LHCN-M2 (cell line): ENCODE measurements around the gene SLC41A1. TPM values are rescaled to one million over a fixed set of nuclear protein-coding genes. Genes with fewer than 3 reads are reported as not detected.
A peak's percentile ranks its signal among the peaks of the same experiment; 100 is the strongest.
"Not testable (repeated sequence)": the region's sequence is repeated elsewhere in the genome, so short reads cannot be mapped to it uniquely, and the experiment has no call there.

Experiments used
- DNase-seq: peaks from one replicate; pipeline ENCODE4 v3.0.0-alpha.2; 2012; ENCODE audit warnings: low read depth
- polyA plus RNA-seq: library from polyadenylated mRNA; unstranded; fragments of >200 nt; gene quantifications from one replicate; pipeline ENCODE4 v1.2.1, GENCODE V29; 2012; ENCODE audit warnings: missing spikeins
- total RNA-seq: library from RNA; depleted of rRNA; stranded (reverse); fragments of >200 nt; gene quantifications from 2 replicates; pipeline ENCODE4 v1.2.3, GENCODE V29; 2014; rRNA removed

SLC41A1 gene
- total RNA-seq, result 21.5 and 24.7 TPM in 2 replicates
- polyA plus RNA-seq, result 19.6 TPM

DNA sequence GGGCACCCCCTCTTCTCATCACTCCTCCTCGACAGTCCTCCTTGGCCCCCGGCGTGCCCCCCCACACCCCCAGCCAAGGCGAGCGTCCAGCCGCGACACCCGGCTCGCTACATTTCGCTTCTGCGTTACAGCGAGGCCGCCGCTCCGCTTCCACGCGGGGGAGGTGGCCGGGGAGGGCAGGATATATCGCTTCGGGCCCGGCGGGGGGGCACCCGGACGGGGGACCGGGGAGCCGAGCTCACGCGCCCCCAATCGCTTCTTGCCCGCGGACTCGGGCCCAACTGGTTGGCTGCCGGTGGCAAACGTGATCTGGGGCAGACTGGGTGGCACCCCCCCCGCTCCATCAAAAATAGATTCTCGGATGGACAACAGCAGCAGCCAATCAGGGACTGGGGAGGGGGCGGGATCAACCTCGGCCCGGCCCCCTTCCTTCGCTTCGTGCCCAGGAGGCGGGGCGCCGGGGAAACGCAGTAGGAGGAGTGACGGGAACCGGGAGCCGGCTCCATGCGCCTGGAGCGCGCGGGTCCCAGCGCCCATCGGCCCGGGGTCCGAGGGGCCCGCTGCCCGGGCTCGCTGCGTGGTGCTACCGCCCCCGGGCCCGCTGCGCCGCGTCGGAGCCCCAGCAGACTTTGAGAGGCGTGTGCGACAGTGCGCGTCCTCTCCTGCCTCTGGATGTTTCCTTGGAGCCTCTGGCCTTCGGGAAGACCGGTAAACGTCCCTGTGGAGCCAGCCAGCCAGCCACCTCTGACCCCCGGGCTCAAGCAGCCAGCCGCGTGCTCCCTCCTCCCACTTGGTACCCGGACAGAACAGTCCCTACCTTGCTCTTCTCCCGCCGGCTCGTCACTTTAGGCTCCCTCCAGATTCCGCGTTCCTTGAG is at the start of gene SLC41A1:
Gene SLC41A1 (minus strand): TSS at position 321 of the 877 bp plus-strand sequence. CDS start 2,757 bp downstream, outside the sequence.
- DNase-seq, result peak; percentile 90

DNA sequence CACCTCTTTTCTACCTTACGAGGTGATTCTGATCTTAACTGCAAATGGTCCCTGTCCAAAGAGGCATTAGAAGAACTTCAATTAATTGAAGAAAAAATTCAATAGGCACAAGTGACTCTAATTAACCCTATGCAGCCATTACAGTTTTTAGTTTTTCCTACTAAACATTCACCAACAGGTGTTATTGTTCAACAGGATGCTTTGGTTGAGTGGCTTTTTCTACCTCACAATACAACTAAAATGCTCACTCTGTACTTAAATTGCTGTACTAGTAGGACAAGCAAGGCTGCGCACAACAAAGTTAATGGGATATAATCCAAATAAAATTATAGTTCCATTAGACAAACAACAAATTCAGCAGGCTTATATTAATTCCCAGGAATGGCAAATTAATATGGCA is 48.5 kb upstream of the SLC41A1 start:
- no peak for DNase-seq

DNA sequence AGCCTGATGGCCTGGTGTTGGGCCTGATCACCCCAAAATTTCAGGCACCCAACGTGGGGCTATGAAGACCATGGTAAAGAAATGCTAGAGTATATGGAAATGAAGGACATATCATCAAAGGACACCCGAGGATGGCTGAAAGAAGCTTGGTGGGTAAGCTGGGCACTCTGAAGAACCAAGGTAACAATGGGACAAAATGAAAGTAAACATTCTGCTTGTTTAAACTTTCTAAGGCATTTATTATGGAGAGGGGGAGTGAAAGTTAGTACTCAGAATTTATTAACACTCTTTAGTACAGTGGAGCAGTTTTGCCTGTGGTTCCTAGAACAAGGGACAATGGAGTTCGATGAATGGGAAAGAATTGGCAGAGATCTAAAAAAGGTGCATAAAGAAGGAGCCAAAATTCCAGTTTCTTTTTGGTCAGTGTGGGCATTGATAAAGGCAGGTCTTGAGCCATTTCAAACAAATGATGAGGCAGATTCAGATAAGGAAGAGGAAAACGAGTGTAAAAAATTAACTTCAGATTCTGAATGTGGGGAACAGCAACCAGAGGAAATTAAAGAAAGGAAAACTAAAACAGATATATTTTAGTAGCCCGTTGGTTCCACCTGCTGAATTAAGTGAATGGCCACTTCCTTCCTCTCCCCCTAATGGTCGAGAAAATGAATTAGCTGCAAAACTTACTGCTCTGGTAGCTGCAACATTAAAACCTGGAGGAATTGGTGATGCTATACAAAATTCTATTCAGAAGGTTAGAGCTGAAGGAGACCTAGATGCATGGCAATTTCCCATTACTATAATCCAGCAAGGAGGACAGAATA is 45.4 kb upstream of the SLC41A1 start:
- no peak for DNase-seq

DNA sequence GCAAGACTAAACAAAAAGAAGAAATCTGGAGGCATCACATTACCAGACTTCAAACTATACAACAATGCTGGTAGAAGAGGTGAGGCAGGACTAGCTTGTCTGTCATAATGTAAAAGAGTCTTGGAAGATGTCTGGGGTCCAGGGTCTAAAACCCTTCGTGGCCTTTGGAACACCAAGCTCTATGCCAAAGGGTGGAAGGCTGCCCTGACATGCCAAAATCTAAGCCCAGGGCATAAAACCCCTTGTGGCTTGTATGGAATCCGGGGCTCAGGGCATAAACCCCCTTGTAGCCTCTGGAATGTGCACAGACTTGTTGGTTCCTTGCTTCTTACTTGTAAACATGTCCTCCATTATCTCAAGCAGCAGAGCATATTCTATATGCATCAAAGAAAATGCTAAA is 44.5 kb upstream of the SLC41A1 start:
- not testable (repeated sequence) for DNase-seq

DNA sequence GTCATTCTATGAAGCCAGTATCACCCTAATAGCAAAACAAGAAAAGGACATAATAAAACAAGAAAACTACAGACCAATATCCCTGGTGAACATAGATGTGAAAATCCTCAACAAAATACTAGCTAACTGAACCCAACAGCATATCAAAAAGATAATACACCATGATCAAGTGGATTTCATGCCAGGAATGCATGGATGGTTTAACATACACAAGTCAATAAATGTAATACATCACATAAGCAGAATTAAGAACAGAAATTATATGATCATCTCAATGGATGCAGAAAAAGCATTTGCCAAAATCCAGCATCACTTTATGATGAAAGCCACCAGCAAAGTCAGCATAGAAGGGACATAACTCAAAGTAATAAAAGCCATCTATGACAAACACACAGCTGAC is 43.4 kb upstream of the SLC41A1 start:
- DNase-seq, result no peak

DNA sequence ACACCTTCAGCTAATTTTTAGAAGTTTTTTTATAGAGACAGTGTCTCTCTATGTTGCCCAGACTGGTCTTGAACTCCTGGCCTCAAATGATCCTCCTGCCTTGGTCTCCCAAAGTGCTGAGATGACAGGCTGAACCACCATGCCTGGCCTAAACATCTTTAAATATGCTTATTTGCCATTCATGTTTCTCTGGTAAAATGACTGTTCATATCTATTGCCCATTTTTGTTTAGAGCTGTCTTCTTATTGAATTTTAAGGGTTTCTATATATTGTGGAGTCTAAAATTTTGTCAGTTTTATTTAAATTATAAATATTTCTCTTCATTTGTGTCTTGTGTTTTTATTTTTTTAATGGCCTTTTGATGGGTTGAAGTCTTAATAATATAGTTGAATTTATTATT is 40.0 kb upstream of the SLC41A1 start:
- DNase-seq, result no peak

DNA sequence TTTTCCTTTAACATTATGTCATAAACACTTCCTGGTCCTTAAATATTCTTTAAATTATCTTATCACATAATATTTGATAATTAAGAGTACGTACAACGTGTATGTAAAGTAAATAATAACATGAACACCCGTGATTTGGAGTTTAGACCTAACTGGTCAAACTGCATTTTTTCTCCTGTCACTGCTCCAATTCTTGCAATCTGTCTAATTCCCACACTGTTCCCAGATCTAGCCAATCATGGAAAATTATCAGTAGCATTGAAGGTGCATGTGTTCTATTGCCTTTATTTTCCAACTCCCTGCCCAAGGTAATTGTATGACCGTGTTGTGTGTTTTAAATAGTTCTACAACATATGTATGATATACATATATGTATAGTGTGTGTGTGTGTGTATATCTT is 39.0 kb upstream of the SLC41A1 start:
- no peak for DNase-seq

DNA sequence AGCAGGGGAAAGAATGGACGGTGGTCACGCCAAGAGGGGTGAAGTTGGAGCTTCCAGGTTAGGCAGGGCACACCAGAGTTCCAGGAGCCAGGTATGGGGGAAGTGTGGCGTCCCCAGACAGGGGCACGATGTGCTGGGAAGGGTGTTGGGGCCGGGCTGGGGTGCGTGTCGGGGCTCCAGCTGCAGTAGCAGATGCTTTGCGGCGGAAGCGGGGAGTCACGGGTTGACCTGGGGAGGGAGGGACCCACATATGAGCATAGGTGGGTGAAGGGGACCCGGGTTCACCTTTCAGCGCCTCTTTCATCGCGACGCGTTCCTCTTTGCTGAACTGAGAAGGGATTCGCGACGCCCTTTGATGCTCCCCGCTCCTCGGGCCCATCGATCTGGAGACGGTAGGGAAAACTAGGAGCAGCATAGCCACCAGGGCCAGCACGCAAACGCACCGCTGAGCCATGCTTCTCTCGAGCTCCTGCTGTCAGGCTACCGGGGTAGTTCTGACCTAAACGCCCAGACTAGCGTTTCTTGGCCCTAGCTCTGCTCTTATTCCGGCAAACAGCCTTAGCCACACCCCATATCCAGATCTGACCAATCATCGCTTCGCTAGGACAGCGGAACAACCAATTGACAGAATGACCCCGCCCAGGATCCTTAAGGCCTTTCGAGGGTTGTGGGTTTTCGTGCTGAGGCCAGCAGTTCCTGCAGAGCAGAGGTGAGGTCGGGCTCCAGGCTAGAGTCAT is 36.8 kb upstream of the SLC41A1 start, which contains the start of gene PM20D1:
Gene PM20D1 (minus strand): TSS at position 514 of the 737 bp plus-strand sequence. CDS start 60 bp downstream, at position 454.
- DNase-seq, result no peak

DNA sequence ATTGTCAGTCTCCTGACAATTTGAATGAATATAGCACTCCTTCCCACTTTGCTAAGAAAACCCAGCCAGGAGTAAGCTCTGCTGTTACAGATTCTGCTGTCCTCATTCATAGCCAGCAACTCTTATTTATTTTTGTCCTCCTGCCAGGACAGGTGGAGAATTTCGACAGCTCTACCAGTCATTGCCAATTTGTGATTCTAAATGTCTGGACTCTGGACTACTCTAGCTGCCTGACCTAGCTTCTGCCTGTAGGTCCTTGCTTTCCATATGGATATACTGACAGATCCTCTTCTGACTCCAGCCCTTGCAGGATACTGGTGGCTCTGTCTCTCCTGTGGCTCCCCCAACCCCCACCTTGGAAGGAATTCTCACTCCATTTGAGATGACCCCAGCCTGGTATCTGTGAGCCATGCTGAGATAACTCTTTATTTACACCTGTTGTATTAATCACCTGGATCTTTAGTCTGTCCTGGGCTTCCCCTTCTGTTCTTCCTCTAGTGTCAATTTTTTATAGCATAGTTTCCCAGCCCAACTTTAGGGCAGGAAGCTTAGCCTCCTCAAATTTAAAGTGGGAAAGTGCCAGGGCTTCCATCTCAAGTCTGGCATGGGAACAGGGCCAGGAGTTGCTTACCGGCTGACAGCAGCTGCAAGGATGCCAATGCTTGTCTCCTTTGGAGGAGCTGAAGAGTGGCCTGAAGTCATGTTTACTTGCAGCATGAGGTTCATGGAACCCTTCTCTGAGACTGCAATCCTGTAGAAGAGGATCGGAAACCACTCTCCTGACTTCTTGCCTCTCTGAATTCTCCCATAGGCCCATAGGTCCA is 30.2 kb upstream of the SLC41A1 start:
- DNase-seq, result peak; percentile 74

DNA sequence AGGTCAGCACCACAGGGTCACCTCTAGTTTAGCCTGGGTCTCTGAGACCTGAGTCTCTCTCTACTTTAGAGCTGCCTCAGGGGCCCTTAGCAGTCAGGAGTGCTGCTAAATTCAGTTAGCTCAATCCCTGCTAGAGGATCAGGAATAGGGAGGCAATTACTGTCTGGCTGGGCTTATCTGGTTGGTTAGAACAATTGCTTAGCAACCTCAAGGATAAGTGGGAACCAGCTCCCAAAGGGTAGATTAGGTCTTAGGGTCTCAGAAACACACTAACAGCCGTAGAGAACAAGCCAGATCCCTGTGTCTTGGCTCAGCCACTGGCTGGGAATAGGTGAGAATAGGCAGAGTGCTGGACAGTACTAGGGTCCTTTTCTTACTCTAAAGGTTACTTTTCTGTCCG is 29.2 kb upstream of the SLC41A1 start:
- no peak for DNase-seq

DNA sequence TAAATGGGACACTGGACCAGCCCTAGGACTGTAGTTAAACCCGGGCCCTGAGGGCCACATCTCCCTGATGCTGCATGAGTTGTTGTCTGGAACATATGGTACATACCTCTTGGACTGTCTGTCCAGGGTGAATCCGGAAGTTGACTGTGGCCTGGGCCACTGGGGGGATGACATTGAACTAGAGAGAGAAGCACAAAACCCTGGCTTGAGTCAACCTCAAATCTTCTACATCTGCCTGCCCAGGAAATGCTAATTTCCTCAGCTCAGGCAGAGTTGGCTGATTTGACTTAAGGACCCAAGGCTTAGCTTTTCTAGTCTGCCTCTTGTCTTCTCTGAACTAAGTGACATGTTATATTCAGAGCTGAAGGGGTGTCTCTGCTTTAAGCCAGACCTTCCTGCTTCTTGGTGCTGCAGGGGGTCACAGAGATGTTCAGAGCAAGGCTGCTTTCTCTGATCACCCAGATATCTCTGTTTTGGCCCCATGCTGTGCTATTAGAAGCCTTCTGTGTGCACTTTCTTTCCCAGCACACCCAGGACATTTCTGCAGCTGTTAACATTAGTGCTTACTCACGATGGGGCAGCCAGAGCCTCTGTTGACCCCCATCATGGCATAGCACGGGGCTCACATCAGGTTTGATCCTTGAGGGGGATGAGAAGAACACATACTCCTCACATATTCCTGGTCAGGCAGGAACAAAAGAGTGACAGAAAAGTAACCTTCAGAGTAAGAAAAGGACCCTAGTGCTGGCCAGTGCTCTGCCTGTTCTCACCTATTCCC is 27.3 kb upstream of the SLC41A1 start:
- peak; percentile 57 for DNase-seq

DNA sequence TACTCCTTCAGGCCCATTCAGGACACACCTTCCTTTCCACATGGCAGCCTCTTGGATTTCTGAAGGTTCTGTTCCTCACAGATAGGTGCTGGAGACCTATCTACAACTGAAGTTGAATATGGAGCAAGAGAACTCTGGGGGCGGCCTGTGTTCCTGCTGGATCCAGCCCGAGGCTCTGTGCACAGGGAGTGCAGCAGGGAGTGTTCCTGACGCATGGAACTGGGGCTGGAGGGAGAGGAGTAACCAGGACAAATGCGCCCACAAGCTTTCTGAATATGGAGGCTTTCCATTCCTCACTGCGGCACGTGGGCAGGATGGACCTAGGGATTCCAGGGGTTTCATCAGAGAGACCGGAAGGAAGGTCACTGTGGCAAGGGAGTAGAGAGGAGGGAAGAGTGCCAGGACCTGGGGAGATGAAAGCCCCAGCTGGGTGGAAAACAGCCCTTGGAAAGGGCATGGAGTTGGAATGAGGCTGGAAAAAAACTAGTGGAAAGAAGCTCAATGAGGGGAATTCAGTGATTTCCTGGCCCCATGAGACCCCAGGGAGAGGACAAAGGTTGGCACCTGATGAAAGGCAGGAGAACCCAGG is 24.5 kb upstream of the SLC41A1 start:
- DNase-seq, result no peak

DNA sequence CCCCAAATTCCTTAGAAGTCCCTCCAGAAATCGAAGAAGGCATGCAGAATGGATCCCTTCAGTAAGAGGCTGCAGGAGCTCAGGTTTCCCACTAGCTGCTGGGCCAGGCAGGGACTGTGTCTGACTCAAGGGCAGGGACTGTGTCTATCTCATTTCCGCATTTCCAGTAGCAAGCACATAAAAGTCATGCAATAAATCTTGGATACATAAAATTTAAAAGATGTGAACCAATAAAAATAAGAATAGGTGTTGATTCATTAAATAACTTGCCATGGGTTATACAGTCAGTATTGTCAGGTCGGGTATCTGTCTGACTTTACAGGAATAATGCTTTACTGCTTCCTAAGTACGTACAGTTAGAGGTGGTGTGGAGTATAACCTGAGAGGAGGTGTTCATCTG is 21.8 kb upstream of the SLC41A1 start:
- DNase-seq, result no peak

DNA sequence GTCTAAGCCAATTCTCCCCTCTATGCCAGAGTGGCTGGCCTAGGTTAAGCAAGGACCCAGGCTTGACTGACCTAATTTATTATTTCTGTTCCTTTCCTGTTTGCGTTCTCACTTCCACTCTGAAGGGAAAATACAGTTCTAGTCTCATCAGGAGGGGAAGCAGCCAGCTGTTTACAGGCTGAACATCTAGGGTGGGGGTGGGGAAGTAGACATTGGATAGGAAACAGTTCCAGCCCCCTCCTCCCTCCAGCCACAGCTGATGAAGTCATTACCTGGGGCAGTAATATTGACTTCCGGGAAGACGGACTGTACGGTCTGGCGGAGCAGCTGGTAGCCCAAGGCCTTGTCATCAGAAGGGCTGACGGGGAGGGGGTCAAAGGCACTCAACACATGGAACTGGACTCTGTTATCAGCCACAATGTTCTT is 19.3 kb upstream of the SLC41A1 start:
- no peak for DNase-seq

DNA sequence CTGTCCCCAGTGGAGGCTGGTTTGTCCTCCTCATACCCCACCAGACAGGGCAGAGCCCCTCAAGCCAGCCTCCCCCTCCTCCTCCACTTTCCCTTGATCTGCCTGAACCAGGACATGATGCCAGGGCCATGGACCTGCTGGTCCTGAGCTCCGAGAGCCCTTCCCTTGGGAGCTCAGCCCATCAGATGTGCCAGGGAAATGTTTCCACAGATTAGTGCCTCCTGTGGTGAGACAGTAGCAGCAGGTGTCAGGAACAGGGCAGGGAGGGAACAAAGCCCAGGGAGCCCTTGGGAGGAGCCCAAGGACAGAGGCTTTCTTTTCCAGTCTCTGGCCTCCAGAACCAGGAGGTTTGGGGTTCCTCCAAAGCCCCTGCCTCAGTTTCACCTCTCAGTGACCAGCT is 14.6 kb upstream of the SLC41A1 start:
- peak; percentile 16 for DNase-seq

DNA sequence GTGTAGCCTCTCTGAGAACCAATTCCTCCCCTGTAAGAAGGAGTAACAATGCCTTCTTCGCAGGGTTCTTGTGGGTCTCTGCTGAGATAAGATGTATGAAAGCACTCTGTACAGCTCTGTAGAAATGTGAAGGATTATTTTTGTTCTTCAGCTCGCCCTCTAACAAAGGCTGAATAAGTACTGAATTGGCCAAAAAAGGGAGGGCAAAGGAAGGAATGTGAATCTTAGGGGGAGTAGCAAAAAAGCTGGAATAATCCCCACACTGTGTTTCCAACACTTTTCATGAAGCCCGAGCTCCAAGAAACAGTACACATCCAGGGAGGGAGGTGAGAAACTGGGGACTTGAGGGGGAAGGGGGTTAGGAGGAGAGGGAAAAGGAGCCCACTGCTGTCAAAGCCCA is 14.0 kb upstream of the SLC41A1 start:
- DNase-seq, result no peak

DNA sequence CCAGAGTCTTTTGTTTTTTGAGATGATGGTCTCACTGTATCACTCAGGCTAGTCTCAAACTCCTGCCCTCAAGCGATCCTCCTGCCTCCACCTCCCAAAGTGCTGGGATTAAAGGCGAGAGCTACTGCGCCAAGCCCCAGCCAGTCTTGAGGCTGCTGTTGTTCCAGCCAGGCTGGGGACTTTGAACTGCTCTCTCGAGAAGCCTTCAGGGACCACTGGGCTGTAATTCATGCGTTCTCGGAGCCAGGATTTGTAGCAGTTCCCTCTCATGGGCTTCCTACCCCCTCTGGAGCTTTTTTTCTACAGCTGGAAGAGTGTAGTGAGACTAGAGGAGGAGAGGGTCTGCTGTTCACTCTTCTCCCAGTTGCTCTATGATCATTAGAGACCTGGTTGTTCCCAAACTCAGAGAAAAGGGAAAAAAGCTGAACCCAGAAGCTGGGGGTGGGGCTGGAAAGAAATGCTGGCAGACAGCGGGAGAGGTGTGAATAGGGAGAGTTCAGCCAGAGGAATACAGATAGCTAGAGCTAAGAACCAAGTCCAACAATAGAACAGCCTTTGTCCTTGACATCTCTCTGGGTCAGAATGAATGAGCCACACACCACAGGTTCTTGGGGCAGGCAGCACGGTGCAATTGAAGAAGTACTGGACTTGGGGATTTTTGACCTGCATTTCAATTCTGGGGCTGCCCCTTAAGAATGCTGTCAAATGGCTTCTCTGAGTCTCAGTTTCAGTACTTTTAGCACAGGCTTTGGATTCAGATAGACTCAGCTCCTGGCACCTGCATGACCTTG is 13.2 kb upstream of the SLC41A1 start:
- no peak for DNase-seq

DNA sequence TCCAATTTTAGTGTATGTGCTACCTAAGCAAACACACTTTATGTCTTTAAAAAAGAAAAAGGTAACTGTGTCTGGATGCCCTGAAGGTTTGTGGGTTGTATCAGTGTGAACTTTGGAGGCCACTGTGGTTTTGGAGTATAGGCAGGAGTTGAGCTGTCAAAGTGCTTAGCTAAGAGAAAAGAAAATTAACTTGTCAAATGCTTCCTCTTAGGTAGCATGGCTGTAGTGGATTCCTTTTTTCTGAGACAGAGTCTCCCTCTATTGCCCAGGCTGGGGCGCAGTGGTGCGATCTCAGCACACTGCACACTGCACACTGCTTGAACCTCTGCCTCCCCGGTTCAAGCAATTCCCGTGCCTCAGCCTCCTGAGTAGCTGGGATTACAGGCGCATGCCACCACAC is 11.2 kb upstream of the SLC41A1 start:
- no peak for DNase-seq

DNA sequence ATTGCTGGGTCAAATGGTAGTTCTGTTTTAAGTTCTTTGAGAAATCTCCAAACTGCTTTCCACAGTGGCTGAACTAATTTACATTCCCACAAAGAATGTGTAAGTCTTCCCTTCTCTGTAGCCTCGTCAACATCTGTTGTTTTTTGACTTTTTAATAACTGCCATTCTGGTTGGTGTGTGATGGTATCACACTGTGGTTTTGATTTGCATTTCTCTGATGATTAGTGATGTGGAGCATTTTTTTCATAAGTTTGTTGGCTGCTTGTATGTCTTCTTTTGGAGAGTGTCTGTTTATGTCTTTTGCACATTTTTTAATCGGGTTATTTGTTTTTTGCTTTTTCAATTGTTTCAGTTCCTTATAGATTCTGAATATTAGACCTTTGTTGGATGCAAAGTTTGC is 10.3 kb upstream of the SLC41A1 start:
- DNase-seq, result not testable (repeated sequence)
